HFF-Myc (cell line): ENCODE measurements around the gene RC3H1.
"Not testable (repeated sequence)": the region's sequence is repeated elsewhere in the genome, so short reads cannot be mapped to it uniquely, and the experiment has no call there.

Experiments
- DNase-seq: peaks from one replicate; pipeline ENCODE4 v3.0.0-alpha.2; 2011; ENCODE audit warnings: low read depth; ENCODE audit errors: extremely low read depth
- H3K4me3 ChIP-seq: replicated peaks from 2 replicates; pipeline ENCODE4 v1.5.1; 2011; ENCODE audit warnings: low read depth, mild to moderate bottlenecking, control low read depth, low read length
- CTCF ChIP-seq: IDR thresholded peaks from 2 replicates; pipeline ENCODE4 v1.5.1; 2012; ENCODE audit warnings: mild to moderate bottlenecking, low read depth, low read length, control low read depth; ENCODE audit errors: missing control alignments

Gene RC3H1

GRCh38 chr1:174052621-174053020 is 30.5 kb upstream of the RC3H1 start:
- TF ChIP-seq CTCF: no peak
- H3K4me3 ChIP-seq: no peak overlapping the region
- DNase-seq: no peak

- H3K4me3 ChIP-seq: no peak overlapping the region
- no peak for DNase-seq
- no peak for TF ChIP-seq CTCF
Measured at GRCh38 chr1:174051956-174052355, 29.8 kb upstream of the RC3H1 start.

- no peak for TF ChIP-seq CTCF
- no peak for DNase-seq
- no peak overlapping the region for H3K4me3 ChIP-seq
Measured at GRCh38 chr1:174049514-174049913, 27.4 kb upstream of the RC3H1 start.

GRCh38 chr1:174044418-174045222 is 22.5 kb upstream of the RC3H1 start:
- TF ChIP-seq CTCF: no peak
- no peak overlapping the region for H3K4me3 ChIP-seq
- no peak for DNase-seq

- DNase-seq, H3K4me3 ChIP-seq: not testable (repeated sequence)
Measured at GRCh38 chr1:174042509-174042908, 20.4 kb upstream of the RC3H1 start.

GRCh38 chr1:174041369-174041768 is 19.2 kb upstream of the RC3H1 start:
- no peak for TF ChIP-seq CTCF
- no peak overlapping the region for H3K4me3 ChIP-seq
- DNase-seq: no peak

GRCh38 chr1:174040387-174040786 is 18.2 kb upstream of the RC3H1 start:
- TF ChIP-seq CTCF: no peak
- DNase-seq: peak; percentile 55
- no peak overlapping the region for H3K4me3 ChIP-seq
